Measurements from ENCODE around the gene HOXB2.
"Not testable (repeated sequence)": the region's sequence is repeated elsewhere in the genome, so short reads cannot be mapped to it uniquely, and the experiment has no call there.

HOXB2 gene

GRCh38 chr17:48537316-48537715 lies 7.6 kb downstream of the HOXB2 start:
- DNase-seq, result no peak

- not testable (repeated sequence) for DNase-seq
Measured at GRCh38 chr17:48535793-48536559, 8.9 kb downstream of the HOXB2 start.

- no peak for DNase-seq
Measured at GRCh38 chr17:48532261-48532660, 12.6 kb downstream of the HOXB2 start.

GRCh38 chr17:48530887-48531272 lies 14.0 kb downstream of the HOXB2 start, which contains the start of gene HOXB1:
HOXB1 (minus strand) TSS chr17:48531011; CDS start chr17:48530904, 107 bp downstream.
- DNase-seq, result no peak

- no peak for DNase-seq
Measured at GRCh38 chr17:48530208-48530886, 14.6 kb downstream of the HOXB2 start.

GRCh38 chr17:48529683-48530009 lies 15.3 kb downstream of the HOXB2 start:
- DNase-seq, result no peak

GRCh38 chr17:48528936-48529682 lies 15.8 kb downstream of the HOXB2 start:
- DNase-seq, result no peak

- DNase-seq, result no peak
Measured at GRCh38 chr17:48528153-48528935, 16.6 kb downstream of the HOXB2 start.

GRCh38 chr17:48527547-48527932 lies 17.4 kb downstream of the HOXB2 start:
- no peak for DNase-seq

GRCh38 chr17:48526608-48527546 lies 18.0 kb downstream of the HOXB2 start:
- DNase-seq, result no peak

- no peak for DNase-seq
Measured at GRCh38 chr17:48523010-48523409, 21.9 kb downstream of the HOXB2 start.

GRCh38 chr17:48522031-48522653 lies 22.8 kb downstream of the HOXB2 start:
- DNase-seq, result no peak

- no peak for DNase-seq
Measured at GRCh38 chr17:48520631-48521079, 24.3 kb downstream of the HOXB2 start.

GRCh38 chr17:48519427-48519826 lies 25.5 kb downstream of the HOXB2 start:
- no peak for DNase-seq

- DNase-seq, result no peak
Measured at GRCh38 chr17:48517478-48517877, 27.4 kb downstream of the HOXB2 start.

- no peak for DNase-seq
Measured at GRCh38 chr17:48515925-48516900, 28.7 kb downstream of the HOXB2 start.

- no peak for DNase-seq
Measured at GRCh38 chr17:48514477-48514876, 30.4 kb downstream of the HOXB2 start.

- no peak for DNase-seq
Measured at GRCh38 chr17:48513666-48514455, 31.0 kb downstream of the HOXB2 start.

- no peak for DNase-seq
Measured at GRCh38 chr17:48513097-48513496, 31.8 kb downstream of the HOXB2 start.
